Stomach (tissue), 19 donors: ENCODE measurements around the gene GLYAT. TPM values are rescaled to one million over a fixed set of nuclear protein-coding genes. Genes with fewer than 3 reads are reported as not detected.

Source experiments
- DNase-seq, 2 donors: peaks; one replicate each; pipeline versions ENCODE4 v3.0.0 to v3.0.0-alpha.2; 2013 to 2019
- H3K27ac ChIP-seq, 5 donors: fragments of 200-600 bp in 4 of 5; sonication (generic) in 4 of 5; one replicate each; pipeline ENCODE4 v1.5.1; 2013 to 2019; ENCODE audit warnings: mild to moderate bottlenecking in 1 of 5, moderate library complexity in 1 of 5
- H3K27me3 ChIP-seq, 3 donors: fragments of 200-600 bp; sonication (generic); one replicate each; pipeline ENCODE4 v1.5.1; 2017 to 2019; ENCODE audit warnings: mixed run types in 1 of 3
- H3K36me3 ChIP-seq, 4 donors: fragments of 200-600 bp; sonication (generic); 1 replicate in 3 of 4; 2 replicates in 1 of 4; pipeline ENCODE4 v1.5.1; 2016 to 2019
- H3K4me1 ChIP-seq, 4 donors: fragments of 200-600 bp; sonication (generic); one replicate each; pipeline ENCODE4 v1.5.1; 2016 to 2019
- H3K4me3 ChIP-seq, 4 donors: fragments of 200-600 bp; sonication (generic) in 3 of 4; one replicate each; pipeline ENCODE4 v1.5.1; 2016 to 2019; ENCODE audit warnings: mild to moderate bottlenecking in 1 of 4
- H3K9me3 ChIP-seq, 4 donors: fragments of 200-600 bp; sonication (generic); one replicate each; pipeline ENCODE4 v1.5.1; 2016 to 2019
- EP300 ChIP-seq: sonication (generic); formaldehyde crosslinking; IDR thresholded peaks from one replicate; pipeline ENCODE4 v1.6.1; 2017; ENCODE audit warnings: antibody characterized with exemption
- POLR2A ChIP-seq, 4 donors: fragments of 450-650 bp; IDR thresholded peaks; one replicate each; pipeline ENCODE4 v1.6.1; 2016; ENCODE audit warnings: antibody characterized with exemption in 4 of 4, control low read depth in 2 of 4, mild to moderate bottlenecking in 1 of 4, moderate library complexity in 1 of 4
- POLR2AphosphoS5 ChIP-seq, 3 donors: sonication (generic); formaldehyde crosslinking; IDR thresholded peaks; one replicate each; pipeline ENCODE4 v1.6.1; 2016; ENCODE audit warnings: antibody characterized with exemption in 3 of 3
- WGBS, 5 donors: extraction: QIAGEN DNeasy Blood & Tissue Kit in 3 of 5; methylation state at CpG; one replicate each; pipeline versions ENCODE4 v1.1.5 to v1.1.7; 2013 to 2018; 5-methylcytosine and 5-hydroxymethylcytosine counted together
- intact Hi-C: fragments of 100-400 bp; cut with DNase I; formaldehyde crosslinking; loops from one replicate; pipeline ENCODE4 v1.15.1; 2023; ENCODE audit warnings: low total_unique reads
- long read RNA-seq, 10 donors: transcript quantifications; one replicate each; lab custom pipeline, GENCODE V29; 2026
- polyA plus RNA-seq, 3 donors: library from polyadenylated mRNA; stranded (reverse); fragments of 200-250 nt; gene quantifications; one replicate each; pipeline ENCODE4 v1.2.3, GENCODE V29; 2013
- total RNA-seq, 5 donors: library from RNA; depleted of rRNA; stranded (reverse); fragments of >200 nt; gene quantifications; one replicate each; pipeline versions ENCODE4 v1.1.0 to v1.2.3, GENCODE V29; 2014 to 2016
- TF ChIP-seq, protein P1 (sequence below), 7 experiments: fragments of 450-650 bp in 4 of 7; fragments of 200-600 bp in 3 of 7; sonication (generic) in 3 of 7; IDR thresholded peaks; one replicate each; pipeline ENCODE4 v1.5.1; 2016 to 2019; ENCODE audit warnings: antibody characterized with exemption in 7 of 7, control low read depth in 2 of 7, mild to moderate bottlenecking in 1 of 7
- donor health status: healthy with polysubstance abuse.
- donor health status: Bipolar disorder and iron deficiency.
- donor health status: healthy.

Gene GLYAT, protein sequence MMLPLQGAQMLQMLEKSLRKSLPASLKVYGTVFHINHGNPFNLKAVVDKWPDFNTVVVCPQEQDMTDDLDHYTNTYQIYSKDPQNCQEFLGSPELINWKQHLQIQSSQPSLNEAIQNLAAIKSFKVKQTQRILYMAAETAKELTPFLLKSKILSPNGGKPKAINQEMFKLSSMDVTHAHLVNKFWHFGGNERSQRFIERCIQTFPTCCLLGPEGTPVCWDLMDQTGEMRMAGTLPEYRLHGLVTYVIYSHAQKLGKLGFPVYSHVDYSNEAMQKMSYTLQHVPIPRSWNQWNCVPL
- total RNA-seq (not detected), polyA plus RNA-seq (not detected)
- long read RNA-seq, donor 1 = 0 reads
- long read RNA-seq, donor 2 = 0 reads
- long read RNA-seq, donor 3 = 0 reads
- long read RNA-seq, donor 4 = 0 reads
- long read RNA-seq, donor 5 = 0 reads
- long read RNA-seq, donor 6 = 0 reads
- long read RNA-seq, donor 7 = 0 reads
- long read RNA-seq, donor 8 = 0 reads
- long read RNA-seq, donor 9 = 0 reads
- long read RNA-seq, donor 10 = 0 reads

DNA sequence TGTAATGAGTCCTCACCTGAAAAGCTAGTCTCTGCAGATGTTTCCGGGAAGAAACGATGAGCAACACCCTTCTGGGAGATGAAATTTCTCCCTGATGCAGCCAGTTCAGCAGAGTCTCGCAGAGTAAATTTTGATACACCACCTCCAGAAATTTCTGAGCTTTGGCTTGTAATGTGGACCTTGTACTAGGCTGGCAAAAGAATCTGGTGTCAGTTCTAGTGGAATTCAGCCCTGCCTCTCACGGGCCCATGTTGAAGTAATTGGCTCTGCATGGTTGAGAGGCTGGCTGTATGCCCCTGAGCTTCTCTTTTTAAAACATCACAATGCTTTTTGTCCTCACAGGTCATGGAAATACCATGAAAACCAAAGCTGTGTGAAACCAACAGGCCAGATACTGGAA is at the start of gene GLYAT:
Gene GLYAT (minus strand): TSS at position 125 of the 400 bp plus-strand sequence. CDS start 7,447 bp downstream, outside the sequence.
- Histone ChIP-seq H3K4me1 (peaks cover 0 to 2% (median 0%) of the 10 kb centered on the region in 4 donors), H3K27ac (no peak within 1 kb of the TSS), H3K36me3 (no peaks in the 10 kb centered on the region), H3K9me3 (no peaks in the 10 kb centered on the region), H3K4me3 (no peak within 1 kb of the TSS), H3K27me3 (no peaks in the 10 kb centered on the region)
- no peak for DNase-seq
- TF ChIP-seq POLR2A (IDR thresholded peaks at IDR 0.05) (no peak), POLR2AphosphoS5 (IDR thresholded peaks at IDR 0.05) (no peak), EP300 (no peak)
- TF ChIP-seq, protein P1, sequence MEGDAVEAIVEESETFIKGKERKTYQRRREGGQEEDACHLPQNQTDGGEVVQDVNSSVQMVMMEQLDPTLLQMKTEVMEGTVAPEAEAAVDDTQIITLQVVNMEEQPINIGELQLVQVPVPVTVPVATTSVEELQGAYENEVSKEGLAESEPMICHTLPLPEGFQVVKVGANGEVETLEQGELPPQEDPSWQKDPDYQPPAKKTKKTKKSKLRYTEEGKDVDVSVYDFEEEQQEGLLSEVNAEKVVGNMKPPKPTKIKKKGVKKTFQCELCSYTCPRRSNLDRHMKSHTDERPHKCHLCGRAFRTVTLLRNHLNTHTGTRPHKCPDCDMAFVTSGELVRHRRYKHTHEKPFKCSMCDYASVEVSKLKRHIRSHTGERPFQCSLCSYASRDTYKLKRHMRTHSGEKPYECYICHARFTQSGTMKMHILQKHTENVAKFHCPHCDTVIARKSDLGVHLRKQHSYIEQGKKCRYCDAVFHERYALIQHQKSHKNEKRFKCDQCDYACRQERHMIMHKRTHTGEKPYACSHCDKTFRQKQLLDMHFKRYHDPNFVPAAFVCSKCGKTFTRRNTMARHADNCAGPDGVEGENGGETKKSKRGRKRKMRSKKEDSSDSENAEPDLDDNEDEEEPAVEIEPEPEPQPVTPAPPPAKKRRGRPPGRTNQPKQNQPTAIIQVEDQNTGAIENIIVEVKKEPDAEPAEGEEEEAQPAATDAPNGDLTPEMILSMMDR (IDR thresholded peaks at IDR 0.05) = no peak
- 84 to 88% (median 87%) methylated on average over 4 of the region's 4 CpGs for WGBS, 5 donors
- intact Hi-C loops = no loop called here

GRCh38 chr11:58781345-58781744 is 49.6 kb upstream of the GLYAT start:
- no peaks in the 10 kb centered on the region for H3K36me3 ChIP-seq
- no peaks in the 10 kb centered on the region for H3K9me3 ChIP-seq
- no peak overlapping the region for H3K27ac ChIP-seq
- TF ChIP-seq POLR2A (IDR thresholded peaks at IDR 0.05) = no peak
- TF ChIP-seq EP300 = no peak
- TF ChIP-seq, protein P1 (IDR thresholded peaks at IDR 0.05) = no peak
- TF ChIP-seq POLR2AphosphoS5 (IDR thresholded peaks at IDR 0.05) = no peak
- no peak overlapping the region for H3K4me3 ChIP-seq
- no peaks in the 10 kb centered on the region for H3K27me3 ChIP-seq
- intact Hi-C loops = loop anchor here (10.0 kb wide), 1 partner anchor 127 kb away; no protein-coding TSS in a partner anchor
- no peaks in the 10 kb centered on the region for H3K4me1 ChIP-seq
- no peak for DNase-seq

GRCh38 chr11:58780578-58780977 is 48.8 kb upstream of the GLYAT start:
- DNase-seq = no peak
- intact Hi-C loops = loop anchor here (10.0 kb wide), 1 partner anchor 126 kb away; no protein-coding TSS in a partner anchor
- H3K27me3 ChIP-seq = no peaks in the 10 kb centered on the region
- H3K9me3 ChIP-seq = no peaks in the 10 kb centered on the region
- no peak for TF ChIP-seq POLR2AphosphoS5 (IDR thresholded peaks at IDR 0.05)
- TF ChIP-seq, protein P1 (IDR thresholded peaks at IDR 0.05) = no peak
- TF ChIP-seq EP300 = no peak
- H3K4me3 ChIP-seq = no peak overlapping the region
- H3K36me3 ChIP-seq = no peaks in the 10 kb centered on the region
- no peak overlapping the region for H3K27ac ChIP-seq
- 90 to 96% (median 94%) methylated on average over 3 of the region's 3 CpGs for WGBS, 5 donors
- no peaks in the 10 kb centered on the region for H3K4me1 ChIP-seq

DNA sequence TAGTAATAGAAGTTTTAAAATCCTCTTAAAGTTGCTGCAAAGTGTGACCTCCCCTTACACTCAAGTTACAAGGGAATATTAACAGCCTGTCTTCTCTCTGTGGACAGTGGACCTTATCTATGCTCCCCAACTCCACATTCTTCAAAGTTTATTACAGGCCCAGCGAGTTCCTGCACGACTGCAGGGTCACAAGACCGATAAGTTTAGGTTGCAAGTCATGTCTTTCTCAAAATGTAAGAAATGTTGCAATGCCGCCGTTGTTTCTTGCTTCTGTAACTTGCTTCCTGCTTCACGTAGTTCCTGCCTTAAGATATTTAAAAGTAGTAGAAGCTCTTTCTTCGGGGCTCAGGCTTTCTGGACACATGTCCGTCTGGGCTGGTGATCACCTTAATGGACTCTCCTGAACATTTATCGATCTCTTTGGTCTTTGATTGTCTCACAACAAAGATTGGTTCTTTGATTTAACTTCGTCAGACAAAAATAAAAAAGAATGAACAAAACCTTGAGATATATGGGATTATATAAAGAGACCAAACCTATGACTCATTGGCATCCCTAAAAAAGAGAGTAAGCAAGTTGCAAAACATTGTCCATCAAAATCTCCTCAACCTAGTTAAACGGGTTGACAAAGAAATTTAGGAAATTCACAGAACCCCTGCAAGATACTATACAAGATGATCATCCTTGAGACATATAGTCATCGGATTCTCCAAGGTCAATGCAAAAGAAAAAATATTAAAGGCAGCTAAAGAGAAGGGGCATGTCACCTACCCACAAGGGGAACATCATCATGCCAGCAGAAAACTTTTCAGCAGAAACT is 45.4 kb upstream of the GLYAT start:
- WGBS, 5 donors = 81 to 88% (median 84%) methylated on average over 12 of the region's 12 CpGs
- no peaks in the 10 kb centered on the region for H3K27me3 ChIP-seq

More for the DNA sequence above, 45.4 kb upstream of the GLYAT start:
- TF ChIP-seq, protein P1 (IDR thresholded peaks at IDR 0.05) = no peak
- TF ChIP-seq POLR2AphosphoS5 (IDR thresholded peaks at IDR 0.05) = no peak
- intact Hi-C loops = no loop called here
- Histone ChIP-seq H3K4me3 (no peak overlapping the region), H3K27ac (no peak overlapping the region), H3K36me3 (no peaks in the 10 kb centered on the region), H3K4me1 (no peaks in the 10 kb centered on the region), H3K9me3 (no peaks in the 10 kb centered on the region)
- no peak for DNase-seq
